DMS114 treated with DMSO at 0.1 percent for 48 hours (cell line): ENCODE results near the gene VPS4A.
"Not testable (repeated sequence)": the region's sequence is repeated elsewhere in the genome, so short reads cannot be mapped to it uniquely, and the experiment has no call there.

Experiments used
- DNase-seq: peaks from one replicate; lab custom pipeline; 2025; ENCODE audit not compliant: unreplicated experiment; lab: John Stamatoyannopoulos, UW

Gene VPS4A

DNA sequence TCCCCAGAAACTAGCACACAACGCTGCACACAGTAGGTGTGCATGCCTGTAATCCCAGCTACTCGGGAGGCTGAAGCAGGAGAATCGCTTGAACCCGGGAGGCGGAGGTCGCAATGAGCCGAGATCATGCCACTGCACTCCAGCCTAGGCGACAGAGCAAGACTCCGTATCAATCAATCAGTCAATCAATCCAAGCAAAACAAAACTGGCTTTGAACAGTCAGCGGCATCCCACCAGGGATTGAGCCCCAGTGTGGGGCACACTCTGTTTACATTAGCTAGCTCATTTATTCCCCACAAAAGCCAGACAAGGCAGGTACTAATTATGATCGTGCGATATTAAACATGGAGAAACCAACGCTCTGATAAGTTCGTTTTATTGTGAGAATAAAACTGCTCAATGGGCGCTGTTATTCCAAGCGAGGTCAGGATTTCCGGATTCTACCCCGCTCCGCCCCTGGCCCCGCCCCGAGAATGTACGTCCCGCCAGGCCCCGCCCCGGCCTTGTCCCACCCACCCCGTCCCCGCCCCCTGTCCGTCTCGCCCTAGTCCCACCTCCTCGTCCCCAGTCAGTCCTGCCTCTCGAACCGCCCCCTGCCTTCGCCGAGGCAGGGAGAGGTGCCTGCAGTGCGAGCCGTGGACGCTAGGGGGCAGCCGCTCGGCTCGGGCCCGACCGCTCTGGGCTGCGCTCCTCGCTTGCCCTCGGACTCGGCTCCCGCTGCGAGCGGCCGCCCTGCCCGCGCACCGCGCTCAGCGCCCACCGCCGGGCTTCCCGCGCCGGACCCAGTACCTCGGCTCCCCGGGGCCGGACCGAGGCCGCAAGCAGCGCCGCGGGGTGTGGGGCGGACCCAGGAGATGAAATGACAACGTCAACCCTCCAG lies at the start of gene VPS4A:
Gene VPS4A (plus strand): TSS at position 698 of the 880 bp plus-strand sequence. CDS start 162 bp downstream, at position 860.
- DNase-seq, result peak; percentile 93

- DNase-seq, result no peak
These were observed 44.7 kb upstream of the VPS4A start for GRCh38 chr16:69266334-69267063.

DNA sequence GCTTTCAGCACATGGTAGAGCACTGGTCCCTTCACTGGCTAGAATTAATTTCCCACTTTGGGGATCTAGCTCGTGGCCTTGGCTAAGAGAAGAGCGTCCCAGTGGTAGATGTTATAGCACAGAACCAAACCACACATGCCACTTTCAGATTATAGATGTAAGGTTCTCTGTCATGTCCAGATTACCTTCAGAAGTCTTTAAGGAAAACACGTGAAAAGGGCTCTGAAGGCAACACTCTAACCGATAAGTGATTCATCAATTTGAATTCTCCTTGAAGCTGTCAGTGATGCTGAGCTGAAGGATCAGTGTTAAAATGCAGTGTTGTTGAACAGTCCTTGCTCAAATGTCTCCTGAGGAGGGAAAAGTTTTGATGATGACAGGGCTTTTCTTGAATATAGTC lies 43.5 kb upstream of the VPS4A start:
- DNase-seq, result no peak

DNA sequence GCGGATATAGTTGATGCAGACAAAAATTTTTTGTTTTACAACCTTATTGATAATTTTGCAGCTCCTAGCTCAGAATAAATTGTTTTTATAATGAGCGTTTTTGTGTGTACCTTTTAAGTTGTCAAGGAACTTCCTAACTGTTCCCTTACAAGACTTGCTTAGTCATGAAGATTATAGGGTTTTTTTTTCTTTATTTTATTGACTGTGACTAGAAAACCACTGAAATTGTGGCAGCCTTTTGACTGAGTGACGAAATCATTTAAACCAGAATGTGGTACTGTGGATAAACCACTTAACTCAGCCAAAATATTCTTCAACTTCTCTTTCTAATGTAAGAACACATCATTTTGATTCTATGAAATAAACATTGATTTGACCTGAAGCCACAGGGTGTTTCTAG lies 40.8 kb upstream of the VPS4A start:
- DNase-seq, result no peak

GRCh38 chr16:69270831-69271230 lies 40.3 kb upstream of the VPS4A start:
- no peak for DNase-seq

DNA sequence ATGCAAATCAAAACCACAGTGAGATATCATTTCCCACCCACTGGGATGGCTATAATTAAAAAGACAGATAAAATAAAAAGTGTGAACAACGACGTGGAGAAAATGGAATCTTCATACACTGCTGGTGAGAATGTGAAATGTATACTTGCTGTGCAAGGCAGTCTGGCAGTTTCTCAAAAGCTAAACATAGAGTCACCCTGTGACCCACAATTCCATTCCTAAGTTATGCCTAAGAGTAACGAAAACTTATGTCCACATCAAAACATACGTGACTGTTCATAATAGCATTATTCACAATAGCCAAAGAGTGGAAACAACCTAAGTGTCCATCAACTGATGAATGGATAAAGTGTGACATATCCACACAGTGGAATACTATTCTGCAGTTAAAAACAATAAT lies 38.1 kb upstream of the VPS4A start:
- no peak for DNase-seq

DNA sequence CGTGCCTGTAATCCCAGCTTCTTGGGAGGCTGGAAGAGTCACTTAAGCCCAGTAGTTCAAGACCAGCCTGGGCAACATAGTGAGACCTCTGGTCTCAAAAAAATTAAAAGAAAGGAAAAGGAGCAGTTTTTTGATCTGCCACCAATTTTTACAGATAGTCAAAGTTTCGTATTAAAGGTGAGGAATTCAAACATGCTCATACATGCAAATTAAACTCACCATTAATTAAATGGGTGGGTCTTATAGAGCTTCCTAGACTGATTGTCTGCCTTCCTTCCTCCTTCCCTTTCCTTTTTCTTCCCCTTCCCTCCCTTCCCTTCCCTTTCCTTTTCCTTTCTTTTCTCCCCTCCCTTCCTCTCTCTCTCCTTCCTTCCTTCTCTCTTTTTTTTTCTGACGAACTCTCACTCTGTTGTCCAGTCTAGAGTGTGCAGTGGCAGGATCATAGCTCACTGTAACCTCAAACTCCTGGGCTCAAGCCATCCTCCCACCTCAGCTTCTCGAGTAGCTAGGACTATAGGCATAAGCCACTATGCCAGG lies 36.4 kb upstream of the VPS4A start:
- no peak for DNase-seq

GRCh38 chr16:69276148-69277115 lies 34.7 kb upstream of the VPS4A start:
- no peak for DNase-seq

GRCh38 chr16:69277413-69277812 lies 33.7 kb upstream of the VPS4A start:
- no peak for DNase-seq

- no peak for DNase-seq
These were observed 27.3 kb upstream of the VPS4A start for GRCh38 chr16:69283851-69284250.

GRCh38 chr16:69285240-69285639 lies 25.9 kb upstream of the VPS4A start:
- DNase-seq, result no peak

- DNase-seq, result peak; percentile 38
These were observed 24.0 kb upstream of the VPS4A start for GRCh38 chr16:69286941-69287713.

GRCh38 chr16:69291657-69292056 lies 19.5 kb upstream of the VPS4A start:
- DNase-seq, result not testable (repeated sequence)

GRCh38 chr16:69293401-69293800 lies 17.7 kb upstream of the VPS4A start:
- no peak for DNase-seq

- no peak for DNase-seq
These were observed 17.1 kb upstream of the VPS4A start for GRCh38 chr16:69294051-69294450.

GRCh38 chr16:69296771-69297170 lies 14.4 kb upstream of the VPS4A start:
- not testable (repeated sequence) for DNase-seq

GRCh38 chr16:69298261-69298660 lies 12.9 kb upstream of the VPS4A start:
- DNase-seq, result no peak

GRCh38 chr16:69301187-69301586 lies 10.0 kb upstream of the VPS4A start:
- DNase-seq, result no peak

DNA sequence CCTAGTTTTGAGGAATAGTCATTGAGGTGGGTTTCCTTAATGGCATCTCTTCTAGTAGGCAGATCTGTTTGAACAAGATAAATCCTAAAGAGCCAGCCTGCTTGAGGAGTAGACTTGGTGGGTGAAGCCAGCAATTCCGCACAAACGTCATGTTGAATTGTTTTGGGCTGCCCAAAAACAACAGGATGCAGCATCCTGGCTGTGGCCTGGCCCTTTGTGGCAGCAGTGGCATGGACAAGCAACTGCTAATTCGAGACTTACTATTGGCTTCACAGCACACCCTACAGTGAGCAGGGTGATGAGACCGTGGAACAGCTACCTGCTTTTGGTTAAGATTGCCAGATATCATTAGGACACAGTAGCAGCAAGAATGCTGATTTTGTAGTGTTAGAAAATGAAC lies 9.3 kb upstream of the VPS4A start:
- no peak for DNase-seq

DNA sequence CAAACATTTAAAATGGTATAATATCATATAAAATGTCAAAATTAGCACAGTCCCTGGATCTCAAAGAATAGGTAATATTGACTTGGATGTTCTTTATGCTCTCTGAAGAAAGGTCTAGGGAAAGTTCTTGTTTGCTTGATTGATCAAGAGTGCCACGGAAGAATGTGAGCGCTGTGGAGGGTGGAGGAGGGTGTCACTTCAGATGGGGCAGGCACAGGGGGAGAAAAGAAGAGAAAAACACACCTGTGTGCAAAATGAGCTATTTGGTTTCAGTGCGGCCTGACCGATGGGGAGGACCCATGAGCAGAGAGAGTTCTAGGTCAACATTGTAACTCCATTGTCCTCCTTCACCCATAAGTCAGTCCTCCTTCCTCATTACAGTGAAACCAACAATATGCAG lies 8.8 kb upstream of the VPS4A start:
- no peak for DNase-seq
